WTC11 (cell line): ENCODE measurements around the gene RAB8B.

Source experiments
- ATF3 ChIP-seq: sonication (generic); formaldehyde crosslinking; conservative IDR thresholded peaks from 2 replicates; pipeline ENCODE4 v1.8.1; 2022; ENCODE audit warnings: mild to moderate bottlenecking, missing genetic modification reagents
- ATF6 ChIP-seq: sonication (generic); formaldehyde crosslinking; IDR thresholded peaks from 2 replicates; pipeline ENCODE4 v1.8.1; 2023; ENCODE audit warnings: mild to moderate bottlenecking, missing genetic modification reagents
- ELF4 ChIP-seq: sonication (generic); formaldehyde crosslinking; IDR thresholded peaks from 2 replicates; pipeline ENCODE4 v1.8.1; 2022; ENCODE audit warnings: low read depth, mild to moderate bottlenecking, moderate library complexity, missing genetic modification reagents
- GABPB1 ChIP-seq: sonication (generic); formaldehyde crosslinking; IDR thresholded peaks from 2 replicates; pipeline ENCODE4 v1.8.1; 2023; ENCODE audit warnings: mild to moderate bottlenecking, missing genetic modification reagents
- HMGA2 ChIP-seq: fragments of 250-450 bp; sonication (Bioruptor Pico); IDR thresholded peaks from 2 replicates; pipeline ENCODE4 v1.4.0; 2021; ENCODE audit warnings: mild to moderate bottlenecking, moderate library complexity
- SMAD3 ChIP-seq: sonication (generic); formaldehyde crosslinking; IDR thresholded peaks from 2 replicates; pipeline ENCODE4 v1.8.0; 2022; ENCODE audit warnings: missing genetic modification reagents, mild to moderate bottlenecking, borderline replicate concordance
- TEAD4 ChIP-seq: sonication (generic); formaldehyde crosslinking; IDR thresholded peaks from 2 replicates; pipeline ENCODE4 v1.8.0; 2022; ENCODE audit warnings: mild to moderate bottlenecking, missing genetic modification reagents
- TP53 ChIP-seq: sonication (generic); formaldehyde crosslinking; IDR thresholded peaks from 2 replicates; pipeline ENCODE4 v1.8.1; 2023; ENCODE audit warnings: mild to moderate bottlenecking, missing genetic modification reagents
- ZNF121 ChIP-seq: sonication (generic); formaldehyde crosslinking; IDR thresholded peaks from 2 replicates; pipeline ENCODE4 v1.8.0; 2023; ENCODE audit warnings: missing genetic modification reagents
- ZNF232 ChIP-seq: sonication (generic); formaldehyde crosslinking; IDR thresholded peaks from 2 replicates; pipeline ENCODE4 v1.8.0; 2022; ENCODE audit warnings: mild to moderate bottlenecking, missing genetic modification reagents
- ZNF263 ChIP-seq: sonication (generic); formaldehyde crosslinking; IDR thresholded peaks from 2 replicates; pipeline ENCODE4 v1.8.1; 2022; ENCODE audit warnings: low read depth, mild to moderate bottlenecking, moderate library complexity, missing genetic modification reagents
- TF ChIP-seq, protein P1 (sequence below): sonication (generic); formaldehyde crosslinking; IDR thresholded peaks from 2 replicates; pipeline ENCODE4 v1.8.1; 2022; ENCODE audit warnings: mild to moderate bottlenecking, moderate library complexity, missing genetic modification reagents
- TF ChIP-seq, protein P2 (sequence below): fragments of 200-600 bp; IDR thresholded peaks from 2 replicates; pipeline ENCODE4 v1.8.0; 2022; ENCODE audit warnings: antibody characterized with exemption

GRCh38 chr15:63244399-63244798 lies 55.0 kb downstream of the RAB8B start:
- TF ChIP-seq, protein P1, sequence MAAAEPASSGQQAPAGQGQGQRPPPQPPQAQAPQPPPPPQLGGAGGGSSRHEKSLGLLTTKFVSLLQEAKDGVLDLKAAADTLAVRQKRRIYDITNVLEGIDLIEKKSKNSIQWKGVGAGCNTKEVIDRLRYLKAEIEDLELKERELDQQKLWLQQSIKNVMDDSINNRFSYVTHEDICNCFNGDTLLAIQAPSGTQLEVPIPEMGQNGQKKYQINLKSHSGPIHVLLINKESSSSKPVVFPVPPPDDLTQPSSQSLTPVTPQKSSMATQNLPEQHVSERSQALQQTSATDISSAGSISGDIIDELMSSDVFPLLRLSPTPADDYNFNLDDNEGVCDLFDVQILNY, result no peak
- TF ChIP-seq, protein P2, sequence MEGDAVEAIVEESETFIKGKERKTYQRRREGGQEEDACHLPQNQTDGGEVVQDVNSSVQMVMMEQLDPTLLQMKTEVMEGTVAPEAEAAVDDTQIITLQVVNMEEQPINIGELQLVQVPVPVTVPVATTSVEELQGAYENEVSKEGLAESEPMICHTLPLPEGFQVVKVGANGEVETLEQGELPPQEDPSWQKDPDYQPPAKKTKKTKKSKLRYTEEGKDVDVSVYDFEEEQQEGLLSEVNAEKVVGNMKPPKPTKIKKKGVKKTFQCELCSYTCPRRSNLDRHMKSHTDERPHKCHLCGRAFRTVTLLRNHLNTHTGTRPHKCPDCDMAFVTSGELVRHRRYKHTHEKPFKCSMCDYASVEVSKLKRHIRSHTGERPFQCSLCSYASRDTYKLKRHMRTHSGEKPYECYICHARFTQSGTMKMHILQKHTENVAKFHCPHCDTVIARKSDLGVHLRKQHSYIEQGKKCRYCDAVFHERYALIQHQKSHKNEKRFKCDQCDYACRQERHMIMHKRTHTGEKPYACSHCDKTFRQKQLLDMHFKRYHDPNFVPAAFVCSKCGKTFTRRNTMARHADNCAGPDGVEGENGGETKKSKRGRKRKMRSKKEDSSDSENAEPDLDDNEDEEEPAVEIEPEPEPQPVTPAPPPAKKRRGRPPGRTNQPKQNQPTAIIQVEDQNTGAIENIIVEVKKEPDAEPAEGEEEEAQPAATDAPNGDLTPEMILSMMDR, result no peak
- TF ChIP-seq SMAD3 (CRISPR knock-in tag), result no peak
- TF ChIP-seq HMGA2 (CRISPR knock-in tag), result no peak
- no peak for TF ChIP-seq ZNF121
- no peak for TF ChIP-seq TP53 (CRISPR knock-in tag)
- no peak for TF ChIP-seq ATF3 (CRISPR knock-in tag)
- TF ChIP-seq TEAD4 (CRISPR knock-in tag), result no peak
- no peak for TF ChIP-seq ATF6 (CRISPR knock-in tag)
- no peak for TF ChIP-seq GABPB1 (CRISPR knock-in tag)
- TF ChIP-seq ZNF263 (CRISPR knock-in tag), result no peak
- no peak for TF ChIP-seq ZNF232 (CRISPR knock-in tag)
- TF ChIP-seq ELF4 (CRISPR knock-in tag), result no peak
